Loucy (cell line): Measurements from ENCODE around the gene PRKD2.

Experiments
- EZH2phosphoT487 ChIP-seq: fragments of 200-600 bp; IDR thresholded peaks from 2 replicates; pipeline ENCODE4 v1.6.1; 2018; ENCODE audit warnings: antibody characterized with exemption, mild to moderate bottlenecking, moderate library complexity, borderline replicate concordance
- TF ChIP-seq, protein P1 (sequence below): fragments of 200-600 bp; sonication (generic); conservative IDR thresholded peaks from 2 replicates; pipeline ENCODE4 v1.5.1; 2014; ENCODE audit warnings: mild to moderate bottlenecking, antibody characterized with exemption, low read length

DNA sequence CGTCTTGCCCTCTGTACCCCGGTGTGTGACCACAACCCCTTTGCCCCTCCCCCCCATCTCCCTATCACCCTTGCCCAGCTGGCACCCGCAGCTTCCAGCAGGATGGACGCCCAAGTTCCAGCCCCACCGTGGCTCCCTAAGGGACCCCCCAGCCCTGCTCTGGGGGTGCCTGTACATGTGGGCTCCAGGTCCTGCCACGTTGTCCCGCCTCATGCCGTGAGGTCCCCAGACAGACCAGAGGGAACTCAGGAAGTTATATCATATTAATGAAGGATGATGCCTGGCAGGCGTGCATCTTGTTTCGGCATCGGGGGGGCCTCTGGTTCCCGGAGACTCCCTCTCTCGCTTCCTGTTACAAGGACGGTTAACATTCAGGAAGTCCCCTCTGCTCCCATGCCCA lies 90.5 kb downstream of the PRKD2 start:
- TF ChIP-seq, protein P1, sequence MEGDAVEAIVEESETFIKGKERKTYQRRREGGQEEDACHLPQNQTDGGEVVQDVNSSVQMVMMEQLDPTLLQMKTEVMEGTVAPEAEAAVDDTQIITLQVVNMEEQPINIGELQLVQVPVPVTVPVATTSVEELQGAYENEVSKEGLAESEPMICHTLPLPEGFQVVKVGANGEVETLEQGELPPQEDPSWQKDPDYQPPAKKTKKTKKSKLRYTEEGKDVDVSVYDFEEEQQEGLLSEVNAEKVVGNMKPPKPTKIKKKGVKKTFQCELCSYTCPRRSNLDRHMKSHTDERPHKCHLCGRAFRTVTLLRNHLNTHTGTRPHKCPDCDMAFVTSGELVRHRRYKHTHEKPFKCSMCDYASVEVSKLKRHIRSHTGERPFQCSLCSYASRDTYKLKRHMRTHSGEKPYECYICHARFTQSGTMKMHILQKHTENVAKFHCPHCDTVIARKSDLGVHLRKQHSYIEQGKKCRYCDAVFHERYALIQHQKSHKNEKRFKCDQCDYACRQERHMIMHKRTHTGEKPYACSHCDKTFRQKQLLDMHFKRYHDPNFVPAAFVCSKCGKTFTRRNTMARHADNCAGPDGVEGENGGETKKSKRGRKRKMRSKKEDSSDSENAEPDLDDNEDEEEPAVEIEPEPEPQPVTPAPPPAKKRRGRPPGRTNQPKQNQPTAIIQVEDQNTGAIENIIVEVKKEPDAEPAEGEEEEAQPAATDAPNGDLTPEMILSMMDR = no peak
- TF ChIP-seq EZH2phosphoT487 = no peak
